Caco-2 (cell line): Measurements from ENCODE around the gene AKAP5. TPM values are rescaled to one million over a fixed set of nuclear protein-coding genes. Genes with fewer than 3 reads are reported as not detected.
A peak's percentile ranks its signal among the peaks of the same experiment; 100 is the strongest.

ENCODE experiments used
- BruUV-seq: library from RNA; stranded (reverse); fragments of 400-500 nt; replicated peaks from 2 replicates; lab custom pipeline; 2021; lab: Mats Ljungman, UMichigan
- CTCF ChIA-PET: fragments of 300-600 bp; sonication (Branson Sonifier 250); formaldehyde crosslinking; loops from one replicate; lab custom pipeline; 2022; ENCODE audit warnings: antibody characterized with exemption; lab: Charles Lee
- POLR2A ChIA-PET: fragments of 300-600 bp; sonication (Branson Sonifier 250); formaldehyde crosslinking; loops from one replicate; lab custom pipeline; 2022; ENCODE audit warnings: antibody characterized with exemption; lab: Charles Lee
- DNase-seq, 2 experiments: peaks; one replicate each; pipeline versions ENCODE4 v3.0.0 to v3.0.0-alpha.2; 2020 to 2022
- H3K27me3 ChIP-seq: replicated peaks from 2 replicates; pipeline ENCODE4 v1.6.0; 2011; ENCODE audit warnings: low read length; ENCODE audit not compliant: control insufficient read depth, insufficient read depth
- H3K36me3 ChIP-seq: 2 replicates; pipeline ENCODE4 v1.5.1; 2011; ENCODE audit warnings: low read length; ENCODE audit not compliant: control insufficient read depth, insufficient read depth
- H3K4me1 ChIP-seq: fragments of 250-450 bp; sonication (Bioruptor Pico); 2 replicates; pipeline ENCODE4 v1.5.1; 2020; ENCODE audit warnings: mild to moderate bottlenecking
- H3K4me3 ChIP-seq: 2 replicates; pipeline ENCODE4 v1.5.1; 2011; ENCODE audit warnings: low read depth, mild to moderate bottlenecking, control low read depth, low read length
- H3K9me3 ChIP-seq: fragments of 250-450 bp; sonication (Bioruptor Pico); 2 replicates; pipeline ENCODE4 v1.5.1; 2020; ENCODE audit warnings: mild to moderate bottlenecking, moderate library complexity
- H3K27ac Mint-ChIP-seq: one replicate; pipeline ENCODE4 v1.8.0; 2022; ENCODE audit warnings: mixed read lengths; ENCODE audit not compliant: unreplicated experiment
- H3K27me3 Mint-ChIP-seq: one replicate; pipeline ENCODE4 v1.8.0; 2022; ENCODE audit warnings: mixed read lengths; ENCODE audit not compliant: insufficient read depth, unreplicated experiment
- H3K36me3 Mint-ChIP-seq: one replicate; pipeline ENCODE4 v1.8.0; 2022; ENCODE audit warnings: mild to moderate bottlenecking, mixed read lengths; ENCODE audit not compliant: insufficient read depth, unreplicated experiment
- H3K4me1 Mint-ChIP-seq: one replicate; pipeline ENCODE4 v1.8.0; 2022; ENCODE audit warnings: low read depth, mixed read lengths; ENCODE audit not compliant: unreplicated experiment
- H3K4me3 Mint-ChIP-seq: one replicate; pipeline ENCODE4 v1.8.0; 2022; ENCODE audit warnings: mild to moderate bottlenecking, moderate library complexity, mixed read lengths; ENCODE audit not compliant: unreplicated experiment
- H3K9me3 Mint-ChIP-seq: one replicate; pipeline ENCODE4 v1.8.0; 2022; ENCODE audit warnings: mixed read lengths; ENCODE audit not compliant: unreplicated experiment
- CTCF ChIP-seq, 2 experiments: fragments of 200-600 bp in 1 of 2; IDR thresholded peaks; 1 replicate in 1 of 2; 2 replicates in 1 of 2; pipeline versions ENCODE4 v1.5.1 to v1.8.0; 2011 to 2022; ENCODE audit warnings: antibody characterized with exemption in 1 of 2, control low read depth in 1 of 2, inconsistent platforms in 1 of 2, low read depth in 1 of 2, low read length in 1 of 2, mild to moderate bottlenecking in 1 of 2, moderate library complexity in 1 of 2; ENCODE audit not compliant: insufficient read depth in 1 of 2, severe bottlenecking in 1 of 2, unreplicated experiment in 1 of 2
- intact Hi-C: fragments of 100-400 bp; cut with micrococcal nuclease; formaldehyde crosslinking; loops from one replicate; pipeline ENCODE4 v1.10.0; 2022; ENCODE audit not compliant: unreplicated experiment
- total RNA-seq: library from RNA; stranded (reverse); gene quantifications from 2 replicates; pipeline ENCODE4 v1.2.3, GENCODE V29; 2022

Gene AKAP5
- total RNA-seq, 1 experiment from 2014 or later, result 15.0 TPM

- H3K27ac Mint-ChIP-seq, result peak overlapping the region; percentile 84
- H3K4me3 Mint-ChIP-seq, result peak overlapping the region; percentile 58
- no peak for DNase-seq
- H3K4me1 Mint-ChIP-seq, result peaks cover 15% of the 10 kb centered on the region
- TF ChIP-seq CTCF (IDR thresholded peaks at IDR 0.05; ENCODE audit: insufficient read depth in 1 of 2, low read depth in 1 of 2, low read length in 1 of 2, severe bottlenecking in 1 of 2, unreplicated experiment in 1 of 2), result no peak
- CTCF ChIA-PET, result no interaction called here
- Histone ChIP-seq H3K4me3 (no peak overlapping the region), H3K4me1 (peaks cover 48% of the 10 kb centered on the region), H3K36me3 (peaks cover 2% of the 10 kb centered on the region), H3K9me3 (no peaks in the 10 kb centered on the region), H3K27me3 (no peaks in the 10 kb centered on the region)
- BruUV-seq, result no TSS peak
- peaks cover 93% of the 10 kb centered on the region for H3K36me3 Mint-ChIP-seq
- intact Hi-C loops, result loop anchor here (2.0 kb wide), 1 partner anchor 26 kb away; the partner anchor contains the start of gene AKAP5
- no peaks in the 10 kb centered on the region for H3K9me3 Mint-ChIP-seq
- H3K27me3 Mint-ChIP-seq, result no peaks in the 10 kb centered on the region
- POLR2A ChIA-PET, result no interaction called here
Measured at GRCh38 chr14:64439141-64439540, 26.2 kb upstream of the AKAP5 start.

- intact Hi-C loops, result no loop called here
- H3K4me1 ChIP-seq, result peaks cover 41% of the 10 kb centered on the region
- H3K27me3 Mint-ChIP-seq, result no peaks in the 10 kb centered on the region
- H3K36me3 Mint-ChIP-seq, result peaks cover 93% of the 10 kb centered on the region
- ChIA-PET CTCF (no interaction called here), POLR2A (no interaction called here)
- no peak for DNase-seq
- no peak for TF ChIP-seq CTCF (IDR thresholded peaks at IDR 0.05; ENCODE audit: insufficient read depth in 1 of 2, low read depth in 1 of 2, low read length in 1 of 2, severe bottlenecking in 1 of 2, unreplicated experiment in 1 of 2)
- no peak overlapping the region for H3K27ac Mint-ChIP-seq
- peaks cover 2% of the 10 kb centered on the region for H3K36me3 ChIP-seq
- no peaks in the 10 kb centered on the region for H3K27me3 ChIP-seq
- BruUV-seq, result no TSS peak
- peaks cover 9% of the 10 kb centered on the region for H3K4me1 Mint-ChIP-seq
- H3K9me3 ChIP-seq, result no peaks in the 10 kb centered on the region
- no peak overlapping the region for H3K4me3 Mint-ChIP-seq
- H3K9me3 Mint-ChIP-seq, result no peaks in the 10 kb centered on the region
- no peak overlapping the region for H3K4me3 ChIP-seq
Measured at GRCh38 chr14:64440494-64440893, 24.8 kb upstream of the AKAP5 start.

GRCh38 chr14:64442300-64442988, 22.9 kb upstream of the AKAP5 start:
- H3K4me3 Mint-ChIP-seq, result no peak overlapping the region
- H3K36me3 ChIP-seq, result no peaks in the 10 kb centered on the region; the same call in none of the 2 replicates
- peaks cover 27% of the 10 kb centered on the region for H3K4me1 ChIP-seq
- BruUV-seq, result no TSS peak
- H3K4me1 Mint-ChIP-seq, result peaks cover 4% of the 10 kb centered on the region
- H3K27me3 Mint-ChIP-seq, result no peaks in the 10 kb centered on the region
- no peaks in the 10 kb centered on the region for H3K27me3 ChIP-seq
- intact Hi-C loops, result no loop called here
- peak overlapping the region; percentile 77 for H3K27ac Mint-ChIP-seq
- no peak for TF ChIP-seq CTCF (IDR thresholded peaks at IDR 0.05; ENCODE audit: insufficient read depth in 1 of 2, low read depth in 1 of 2, low read length in 1 of 2, severe bottlenecking in 1 of 2, unreplicated experiment in 1 of 2)
- no peaks in the 10 kb centered on the region for H3K9me3 Mint-ChIP-seq
- H3K9me3 ChIP-seq, result no peaks in the 10 kb centered on the region
- peaks cover 87% of the 10 kb centered on the region for H3K36me3 Mint-ChIP-seq
- POLR2A ChIA-PET, result no interaction called here
- no peak for DNase-seq
- H3K4me3 ChIP-seq, result no peak overlapping the region
- CTCF ChIA-PET, result no interaction called here
